GM12801 (cell line): ENCODE measurements around the gene ACOX1.

Experiments used
- CTCF ChIP-seq: IDR thresholded peaks from one replicate; pipeline ENCODE4 v1.5.1; 2011; ENCODE audit warnings: control low read depth; ENCODE audit not compliant: insufficient read length; ENCODE audit errors: extremely low read depth

ACOX1 gene

GRCh38 chr17:75978938-75979704, at the start of gene ACOX1, which contains the start of gene TEN1:
Gene ACOX1, minus strand, starts transcription at chr17:75979166. Its CDS starts 93 bp downstream, at chr17:75979073.
Gene TEN1, plus strand, starts transcription at chr17:75979240. Its CDS starts 6,953 bp downstream, at chr17:75986193.
- TF ChIP-seq CTCF, result no peak

- TF ChIP-seq CTCF, result no peak
Measured at GRCh38 chr17:76027159-76027839, 48.3 kb upstream of the ACOX1 start, which contains the start of gene EVPL. Gene EVPL, minus strand, starts transcription at chr17:76027306. Its CDS starts 108 bp downstream, at chr17:76027198.

- no peak for TF ChIP-seq CTCF
Measured at GRCh38 chr17:76026714-76027158, 47.8 kb upstream of the ACOX1 start.

- no peak for TF ChIP-seq CTCF
Measured at GRCh38 chr17:76025294-76025693, 46.3 kb upstream of the ACOX1 start.

- no peak for TF ChIP-seq CTCF
Measured at GRCh38 chr17:76024353-76024752, 45.4 kb upstream of the ACOX1 start.

- no peak for TF ChIP-seq CTCF
Measured at GRCh38 chr17:76023900-76024237, 44.9 kb upstream of the ACOX1 start.

- TF ChIP-seq CTCF, result no peak
Measured at GRCh38 chr17:76022973-76023899, 44.3 kb upstream of the ACOX1 start.
